Neural progenitor cell (in vitro differentiated cells): ENCODE data around the gene DDX24. TPM values are rescaled to one million over a fixed set of nuclear protein-coding genes. Genes with fewer than 3 reads are reported as not detected.

Experiments
- DNase-seq: peaks from one replicate; pipeline ENCODE4 v3.0.0-alpha.2; 2016; ENCODE audit warnings: low spot score
- H2AFZ ChIP-seq: fragments of 200-600 bp; sonication (generic); replicated peaks from 2 replicates; pipeline ENCODE4 v1.6.1; 2016; ENCODE audit warnings: antibody characterized with exemption
- H3F3A ChIP-seq: fragments of 200-600 bp; sonication (generic); 2 replicates; pipeline ENCODE4 v1.6.1; 2016; ENCODE audit warnings: antibody characterized with exemption, low read depth
- H3K27ac ChIP-seq: fragments of 200-600 bp; sonication (generic); 2 replicates; pipeline ENCODE4 v1.5.1; 2016; ENCODE audit warnings: mild to moderate bottlenecking
- H3K27me3 ChIP-seq: fragments of 200-600 bp; sonication (generic); 2 replicates; pipeline ENCODE4 v1.6.1; 2016; ENCODE audit warnings: mild to moderate bottlenecking, moderate library complexity
- H3K36me3 ChIP-seq: fragments of 200-600 bp; sonication (generic); 2 replicates; pipeline ENCODE4 v1.5.1; 2016
- H3K4me1 ChIP-seq: fragments of 200-600 bp; sonication (generic); 2 replicates; pipeline ENCODE4 v1.6.1; 2016; ENCODE audit warnings: mixed run types
- H3K4me2 ChIP-seq: fragments of 200-600 bp; sonication (generic); 2 replicates; pipeline ENCODE4 v1.6.1; 2016
- H3K4me3 ChIP-seq: fragments of 200-600 bp; sonication (generic); 2 replicates; pipeline ENCODE4 v1.5.1; 2016
- H3K79me2 ChIP-seq: fragments of 200-600 bp; sonication (generic); 2 replicates; pipeline ENCODE4 v1.6.1; 2016; ENCODE audit warnings: low read depth
- H3K9ac ChIP-seq: fragments of 200-600 bp; sonication (generic); 2 replicates; pipeline ENCODE4 v1.6.1; 2016
- H3K9me3 ChIP-seq: fragments of 200-600 bp; sonication (generic); 2 replicates; pipeline ENCODE4 v1.5.1; 2016; ENCODE audit warnings: low read depth
- H4K20me1 ChIP-seq: fragments of 200-600 bp; sonication (generic); 2 replicates; pipeline ENCODE4 v1.6.1; 2016; ENCODE audit warnings: low read depth
- H3K27ac Mint-ChIP-seq: 3 replicates; pipeline ENCODE4 v1.8.0; 2021; ENCODE audit warnings: mixed read lengths
- H3K27me3 Mint-ChIP-seq: 2 replicates; pipeline ENCODE4 v1.8.0; 2022; ENCODE audit warnings: low read depth, mild to moderate bottlenecking, inconsistent platforms, moderate library complexity, mixed read lengths; ENCODE audit not compliant: insufficient read depth
- H3K36me3 Mint-ChIP-seq: 3 replicates; pipeline ENCODE4 v1.8.0; 2021; ENCODE audit warnings: mixed read lengths
- H3K4me1 Mint-ChIP-seq: 3 replicates; pipeline ENCODE4 v1.8.0; 2021; ENCODE audit warnings: mixed read lengths
- H3K4me3 Mint-ChIP-seq: 3 replicates; pipeline ENCODE4 v1.8.0; 2021; ENCODE audit warnings: mild to moderate bottlenecking, moderate library complexity, mixed read lengths
- H3K9me3 Mint-ChIP-seq: 3 replicates; pipeline ENCODE4 v1.8.0; 2020; ENCODE audit warnings: mixed read lengths
- CTCF ChIP-seq: fragments of 200-600 bp; sonication (generic); IDR thresholded peaks from 2 replicates; pipeline ENCODE4 v1.5.1; 2017; ENCODE audit warnings: antibody characterized with exemption, mild to moderate bottlenecking
- EZH2 ChIP-seq: fragments of 200-600 bp; sonication (generic); IDR thresholded peaks from 2 replicates; pipeline ENCODE4 v1.6.1; 2017; ENCODE audit warnings: antibody characterized with exemption, mild to moderate bottlenecking, moderate library complexity
- EZH2phosphoT487 ChIP-seq: fragments of 200-600 bp; sonication (generic); IDR thresholded peaks from 2 replicates; pipeline ENCODE4 v1.6.1; 2017; ENCODE audit warnings: antibody characterized with exemption
- total RNA-seq: library from RNA; depleted of rRNA; stranded (reverse); fragments of >200 nt; gene quantifications from 2 replicates; pipeline ENCODE4 v1.2.3, GENCODE V29; 2015; ENCODE audit warnings: low replicate concordance

Gene DDX24
- total RNA-seq, 1 donor from 2014 or later = 153 TPM

GRCh38 chr14:94021001-94021400 is 60.0 kb downstream of the DDX24 start:
- no peak for DNase-seq
- Histone ChIP-seq H3K36me3 (no peaks in the 10 kb centered on the region), H3K9me3 (no peaks in the 10 kb centered on the region), H3F3A (peaks cover 21% of the 10 kb centered on the region), H3K4me2 (no peak overlapping the region), H4K20me1 (no peaks in the 10 kb centered on the region), H3K4me1 (peaks cover 38% of the 10 kb centered on the region), H2AFZ (no peak overlapping the region), H3K9ac (no peak overlapping the region), H3K4me3 (no peak overlapping the region), H3K27me3 (no peaks in the 10 kb centered on the region), H3K27ac (no peak overlapping the region), H3K79me2 (no peaks in the 10 kb centered on the region)
- no peak for TF ChIP-seq EZH2phosphoT487
- no peak for TF ChIP-seq EZH2
- no peak for TF ChIP-seq CTCF
- Mint-ChIP-seq H3K4me1 (peaks cover 46% of the 10 kb centered on the region), H3K36me3 (no peaks in the 10 kb centered on the region), H3K9me3 (no peaks in the 10 kb centered on the region), H3K27ac (no peak overlapping the region), H3K4me3 (peak overlapping the region; percentile 3), H3K27me3 (peaks cover 13% of the 10 kb centered on the region)

- Histone ChIP-seq H3K36me3 (no peaks in the 10 kb centered on the region), H3K79me2 (no peaks in the 10 kb centered on the region), H3K27me3 (no peaks in the 10 kb centered on the region), H3K9me3 (no peaks in the 10 kb centered on the region), H2AFZ (no peak overlapping the region), H4K20me1 (no peaks in the 10 kb centered on the region), H3K27ac (no peak overlapping the region), H3F3A (peaks cover 21% of the 10 kb centered on the region), H3K4me1 (peaks cover 38% of the 10 kb centered on the region), H3K9ac (no peak overlapping the region), H3K4me3 (no peak overlapping the region), H3K4me2 (no peak overlapping the region)
- Mint-ChIP-seq H3K27ac (peak overlapping the region; percentile 61), H3K9me3 (no peaks in the 10 kb centered on the region), H3K4me1 (peaks cover 42% of the 10 kb centered on the region), H3K4me3 (no peak overlapping the region), H3K36me3 (no peaks in the 10 kb centered on the region), H3K27me3 (peaks cover 15% of the 10 kb centered on the region)
- DNase-seq = no peak
- no peak for TF ChIP-seq EZH2phosphoT487
- TF ChIP-seq EZH2 = no peak
- TF ChIP-seq CTCF = no peak
Measured at GRCh38 chr14:94020267-94020666, 60.7 kb downstream of the DDX24 start.

DNA sequence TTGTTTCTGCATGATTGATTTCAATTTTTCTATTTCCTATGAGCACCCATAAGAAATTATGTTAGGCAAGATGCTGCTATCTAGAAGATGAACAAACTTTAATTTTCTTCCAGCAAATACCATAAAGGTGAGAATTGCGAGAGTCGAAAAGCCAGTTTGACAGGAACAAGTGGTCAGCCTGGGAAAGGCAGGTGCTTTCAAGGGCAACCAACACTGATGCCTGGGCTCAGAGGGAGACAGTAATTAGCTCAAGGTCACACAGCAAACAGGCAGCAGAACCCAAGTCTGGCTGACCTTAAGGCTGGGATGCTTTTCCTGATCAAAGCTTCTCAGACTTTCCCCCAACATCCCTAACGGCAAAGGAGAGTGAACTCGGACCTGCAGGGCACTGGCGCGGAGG is 61.7 kb downstream of the DDX24 start:
- H3K27me3 Mint-ChIP-seq = peaks cover 13% of the 10 kb centered on the region
- H3K36me3 Mint-ChIP-seq = no peaks in the 10 kb centered on the region
- H3K36me3 ChIP-seq = no peaks in the 10 kb centered on the region
- peaks cover 44% of the 10 kb centered on the region for H3K4me1 ChIP-seq
- no peaks in the 10 kb centered on the region for H3K79me2 ChIP-seq
- H3K9ac ChIP-seq = no peak overlapping the region
- no peaks in the 10 kb centered on the region for H4K20me1 ChIP-seq
- peaks cover 24% of the 10 kb centered on the region for H3F3A ChIP-seq
- TF ChIP-seq CTCF = no peak
- TF ChIP-seq EZH2 = no peak
- no peak for TF ChIP-seq EZH2phosphoT487
- no peak for DNase-seq
- H3K9me3 ChIP-seq = no peaks in the 10 kb centered on the region
- H3K4me3 ChIP-seq = no peak overlapping the region
- H3K9me3 Mint-ChIP-seq = no peaks in the 10 kb centered on the region
- H3K27ac Mint-ChIP-seq = no peak overlapping the region
- H3K4me1 Mint-ChIP-seq = peaks cover 41% of the 10 kb centered on the region
- no peak overlapping the region for H2AFZ ChIP-seq
- no peak overlapping the region for H3K4me2 ChIP-seq
- H3K27me3 ChIP-seq = no peaks in the 10 kb centered on the region
- H3K27ac ChIP-seq = no peak overlapping the region
- H3K4me3 Mint-ChIP-seq = no peak overlapping the region
